A549 (cell line): ENCODE measurements around the gene LIAS. TPM values are rescaled to one million over a fixed set of nuclear protein-coding genes. Genes with fewer than 3 reads are reported as not detected.
A peak's percentile ranks its signal among the peaks of the same experiment; 100 is the strongest.
"Not testable (repeated sequence)": the region's sequence is repeated elsewhere in the genome, so short reads cannot be mapped to it uniquely, and the experiment has no call there.

Source experiments
- ATAC-seq, 2 experiments: fragments of 200-7000 bp in 1 of 2; fragments of >200 bp in 1 of 2; cut with Nextera tagmentation in 1 of 2; cut with Tn5 transposase in 1 of 2; 3 replicates each; pipeline versions ENCODE4 v1.8.0 to v1.9.1; 2018 to 2020; ENCODE audit warnings: mild to moderate bottlenecking in 1 of 2, moderate library complexity in 1 of 2
- CTCF ChIA-PET: fragments of 300-600 bp; sonication (Branson Sonifier 250); formaldehyde crosslinking; extraction: SDS; loops from one replicate; lab custom pipeline; 2021; ENCODE audit warnings: antibody characterized with exemption, inconsistent platforms; lab: Yijun Ruan, JAX
- POLR2A ChIA-PET: fragments of 350-600 bp; formaldehyde crosslinking; extraction: SDS; loops from one replicate; lab custom pipeline; 2021; ENCODE audit warnings: antibody characterized with exemption, inconsistent platforms; lab: Yijun Ruan, JAX
- DNase-seq, 2 experiments: peaks; one replicate each; pipeline versions ENCODE4 v3.0.0 to v3.0.0-alpha.2; 2011 to 2016; ENCODE audit warnings: low read depth in 1 of 2, low spot score in 1 of 2
- FAIRE-seq: peaks from 2 replicates; lab custom pipeline; 2011; peaks lifted over from hg19 to GRCh38; lab: Jason Lieb, UNC
- H3K27ac ChIP-seq, 2 experiments: fragments of >200 bp; sonication (Bioruptor Twin); formaldehyde crosslinking; 3 replicates each; pipeline ENCODE4 v1.5.1; 2016 to 2017
- H3K4me1 ChIP-seq: fragments of >200 bp; sonication (Bioruptor Twin); formaldehyde crosslinking; 3 replicates; pipeline ENCODE4 v1.6.1; 2016
- H3K4me2 ChIP-seq: fragments of >200 bp; sonication (Bioruptor Twin); formaldehyde crosslinking; 3 replicates; pipeline ENCODE4 v1.6.1; 2016
- H3K4me3 ChIP-seq: fragments of >200 bp; sonication (Bioruptor Twin); formaldehyde crosslinking; 3 replicates; pipeline ENCODE4 v1.5.1; 2016
- H3K9me3 ChIP-seq: fragments of >200 bp; sonication (Bioruptor Twin); formaldehyde crosslinking; 3 replicates; pipeline ENCODE4 v1.6.1; 2016
- CBX2 ChIP-seq: fragments of 200-600 bp; sonication (generic); IDR thresholded peaks from 2 replicates; pipeline ENCODE4 v1.6.1; 2016; ENCODE audit warnings: low read depth, mild to moderate bottlenecking, borderline replicate concordance
- FOSB ChIP-seq: fragments of 250-450 bp; sonication (Bioruptor Pico); IDR thresholded peaks from 2 replicates; pipeline ENCODE4 v1.5.0; 2020; ENCODE audit warnings: mild to moderate bottlenecking, moderate library complexity
- FOSL2 ChIP-seq, 2 experiments: fragments of 450-650 bp in 1 of 2; fragments of >200 bp in 1 of 2; sonication (Bioruptor Twin) in 1 of 2; formaldehyde crosslinking; IDR thresholded peaks; 2 replicates each; pipeline versions ENCODE4 v1.5.0 to v1.6.1; 2016 to 2020; ENCODE audit warnings: mild to moderate bottlenecking in 1 of 2, moderate library complexity in 1 of 2
- HMGXB4 ChIP-seq: fragments of 250-450 bp; sonication (Bioruptor Pico); IDR thresholded peaks from 2 replicates; pipeline ENCODE4 v1.5.0; 2021; ENCODE audit warnings: mild to moderate bottlenecking, moderate library complexity, borderline replicate concordance
- JUN ChIP-seq, 2 experiments: fragments of >200 bp; sonication (Bioruptor Twin); formaldehyde crosslinking; IDR thresholded peaks; 2 replicates in 1 of 2; 3 replicates in 1 of 2; pipeline ENCODE4 v1.6.1; 2016 to 2017
- NFE2L2 ChIP-seq: fragments of 150-350 bp; conservative IDR thresholded peaks from 2 replicates; pipeline ENCODE4 v1.6.1; 2014; ENCODE audit warnings: low read length
- SREBF2 ChIP-seq: fragments of 450-650 bp; IDR thresholded peaks from 2 replicates; pipeline ENCODE4 v1.6.1; 2014; ENCODE audit warnings: mild to moderate bottlenecking, moderate library complexity
- WGBS: methylation state at CpG from one replicate; pipeline ENCODE4 v1.1.6; 2017; ENCODE audit errors: missing lambda C conversion rate; 5-methylcytosine and 5-hydroxymethylcytosine counted together
- polyA plus RNA-seq, 4 experiments: library from polyadenylated mRNA; depleted of rRNA in 3 of 4; stranded (reverse); fragments of >200 nt; fragmentation: RNase III in 1 of 4; extraction: RNeasy Plus Mini Kit Qiagen cat#74134 plus additional on column Dnase treatment in 1 of 4; gene quantifications; 2 replicates in 3 of 4; 3 replicates in 1 of 4; pipeline ENCODE4 v1.2.3, GENCODE V29; 2011 to 2017
- TF ChIP-seq, protein P1 (sequence below): fragments of >200 bp; sonication (Bioruptor Twin); formaldehyde crosslinking; IDR thresholded peaks from 3 replicates; pipeline ENCODE4 v1.6.1; 2016

Gene LIAS
- polyA plus RNA-seq, 2 of the 4 experiments (the other 2 are of a cell fraction) = 11.3 to 22.3 TPM

DNA sequence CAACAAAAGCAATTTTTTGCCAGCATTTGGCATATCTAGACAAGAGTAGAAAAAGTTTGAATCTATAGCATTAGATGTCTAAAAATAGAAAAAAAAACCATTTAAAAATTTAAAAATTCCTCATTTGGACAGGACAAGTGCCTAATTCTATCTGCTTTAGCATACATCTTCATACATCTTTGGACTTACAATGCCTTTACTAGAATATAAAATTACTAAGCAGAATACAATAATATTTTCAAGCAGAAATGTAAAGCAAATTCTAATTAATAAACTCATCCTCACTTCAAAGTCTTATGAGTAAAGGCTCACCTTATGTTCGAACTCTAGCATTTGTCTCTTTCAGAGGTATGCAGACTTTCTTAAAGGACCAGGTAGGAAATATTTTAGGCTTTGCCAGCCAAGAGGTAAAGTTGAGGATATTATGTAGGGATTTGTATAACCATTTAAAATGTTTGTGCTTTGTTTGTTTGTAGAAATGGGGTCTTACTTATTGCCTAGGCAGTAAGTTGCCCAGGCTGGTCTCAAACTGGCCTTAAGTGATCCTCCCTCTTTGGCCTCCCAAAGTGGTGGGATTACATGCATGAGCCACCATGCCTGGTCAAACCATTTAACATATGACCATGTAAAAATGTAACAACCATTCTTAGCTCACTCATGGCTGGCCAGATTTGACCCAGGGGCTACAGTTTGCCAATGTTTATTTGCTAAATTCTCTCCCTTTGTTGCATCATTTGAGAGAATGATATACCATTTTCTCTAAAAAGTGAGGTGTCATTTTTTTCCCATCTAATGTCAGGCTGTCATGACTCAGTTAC is 39.3 kb downstream of the LIAS start (continued):
- TF ChIP-seq, protein P1, sequence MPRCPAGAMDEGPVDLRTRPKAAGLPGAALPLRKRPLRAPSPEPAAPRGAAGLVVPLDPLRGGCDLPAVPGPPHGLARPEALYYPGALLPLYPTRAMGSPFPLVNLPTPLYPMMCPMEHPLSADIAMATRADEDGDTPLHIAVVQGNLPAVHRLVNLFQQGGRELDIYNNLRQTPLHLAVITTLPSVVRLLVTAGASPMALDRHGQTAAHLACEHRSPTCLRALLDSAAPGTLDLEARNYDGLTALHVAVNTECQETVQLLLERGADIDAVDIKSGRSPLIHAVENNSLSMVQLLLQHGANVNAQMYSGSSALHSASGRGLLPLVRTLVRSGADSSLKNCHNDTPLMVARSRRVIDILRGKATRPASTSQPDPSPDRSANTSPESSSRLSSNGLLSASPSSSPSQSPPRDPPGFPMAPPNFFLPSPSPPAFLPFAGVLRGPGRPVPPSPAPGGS = no peak

DNA sequence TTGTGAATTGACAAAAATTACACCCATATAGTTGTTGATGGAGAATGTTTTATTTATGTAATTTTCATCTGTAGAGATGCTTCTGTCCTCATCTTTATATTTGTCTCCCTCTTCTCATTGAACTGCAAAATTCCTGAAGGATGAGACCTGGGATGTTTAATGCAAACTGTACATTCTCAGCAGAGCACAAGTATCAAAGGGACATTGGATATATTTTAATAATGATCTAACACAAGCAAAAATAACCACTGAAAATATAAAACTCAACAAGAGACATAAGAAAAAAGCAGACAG is 39.8 kb downstream of the LIAS start:
- H3K27ac ChIP-seq = peak overlapping the region; percentile 41 to 76; a peak in 5 of 6 replicates
- no peak overlapping the region for H3K4me3 ChIP-seq
- DNase-seq = no peak
- TF ChIP-seq HMGXB4 (CRISPR knock-in tag) = peak; percentile 51; the same call in 1 of the 2 replicates
- TF ChIP-seq FOSB (CRISPR knock-in tag) = no peak
- ChIA-PET CTCF (no interaction called here), POLR2A (no interaction called here)
- peaks cover 74% of the 10 kb centered on the region for H3K4me1 ChIP-seq
- no peak for FAIRE-seq
- H3K4me2 ChIP-seq = peak overlapping the region; percentile 4; the same call in 1 of the 3 replicates
- no peaks in the 10 kb centered on the region for H3K9me3 ChIP-seq
- no peak for ATAC-seq

DNA sequence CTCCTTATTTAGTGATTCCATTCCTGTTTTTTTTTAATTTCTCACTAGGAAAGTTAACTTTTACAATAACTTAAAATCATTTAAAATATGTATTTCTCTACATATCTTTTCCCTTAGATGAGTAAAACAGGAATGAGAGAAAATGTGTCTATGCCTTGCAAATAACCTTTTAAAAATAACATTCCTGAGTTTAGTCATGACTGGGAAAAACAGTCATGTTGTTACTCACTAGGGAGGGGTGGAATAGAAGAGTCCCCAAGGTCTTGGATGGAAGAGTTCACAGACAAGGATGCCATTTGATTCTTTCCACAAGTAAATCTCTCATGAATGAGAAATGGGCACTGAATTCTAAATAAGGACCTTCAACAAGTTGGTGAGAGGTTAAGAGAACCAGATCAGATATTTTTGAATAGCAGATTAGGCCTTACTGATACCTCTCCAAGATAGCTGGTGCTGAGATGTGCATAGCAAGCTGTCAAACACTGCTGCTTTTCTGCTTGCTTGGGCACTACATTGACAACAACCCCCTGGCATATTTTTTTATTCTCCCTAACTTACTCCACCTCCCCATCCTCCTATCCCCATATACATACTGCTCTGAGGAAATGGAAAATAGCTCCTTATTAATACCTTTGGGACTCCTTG is 43.3 kb downstream of the LIAS start:
- ChIA-PET POLR2A (interaction anchor here (1.2 to 1.3 kb wide), 2 partner anchors 14 to 25 kb away, joined by 3 to 4 read pairs; partner anchors contain the start of gene UGDH), CTCF (interaction anchor here (1.0 kb wide), 2 partner anchors 8 to 33 kb away, joined by 3 to 5 read pairs; no protein-coding TSS in a partner anchor)
- no peaks in the 10 kb centered on the region for H3K9me3 ChIP-seq
- peak overlapping the region; percentile 62 to 70 for H3K27ac ChIP-seq
- H3K4me2 ChIP-seq = peak overlapping the region; percentile 44
- FAIRE-seq (no peak), ATAC-seq (peak; percentile 51 to 64), DNase-seq (no peak)
- H3K4me3 ChIP-seq = no peak overlapping the region
- TF ChIP-seq SREBF2 (no peak), JUN (IDR thresholded peaks at IDR 0.05) (0 out of 5 replicates have a peak, but pooled peaks of 1 of the 2 experiments have one; percentile 28), FOSL2 (IDR thresholded peaks at IDR 0.05) (no peak), FOSL2 (CRISPR knock-in tag; IDR thresholded peaks at IDR 0.05) (peak; percentile 51)
- TF ChIP-seq, all 56 proteins: peak for 2
- H3K4me1 ChIP-seq = peaks cover 93% of the 10 kb centered on the region

GRCh38 chr4:39502664-39503035 is 43.8 kb downstream of the LIAS start:
- Histone ChIP-seq H3K4me1 (peaks cover 93% of the 10 kb centered on the region), H3K27ac (peak overlapping the region; percentile 62 to 70; a peak in 5 of 6 replicates), H3K4me2 (peak overlapping the region; percentile 44)
- H3K4me3 ChIP-seq, ATAC-seq, DNase-seq, FAIRE-seq, H3K9me3 ChIP-seq: not testable (repeated sequence)
- whole genome bisulfite sequencing = 75% methylated on average over 4 of the region's 4 CpGs
- CTCF ChIA-PET = interaction anchor here (1.0 kb wide), 2 partner anchors 8 to 33 kb away, joined by 3 to 5 read pairs; no protein-coding TSS in a partner anchor
- POLR2A ChIA-PET = interaction anchor here (1.2 to 1.3 kb wide), 2 partner anchors 13 to 24 kb away, joined by 3 to 4 read pairs; partner anchors contain the start of gene UGDH

DNA sequence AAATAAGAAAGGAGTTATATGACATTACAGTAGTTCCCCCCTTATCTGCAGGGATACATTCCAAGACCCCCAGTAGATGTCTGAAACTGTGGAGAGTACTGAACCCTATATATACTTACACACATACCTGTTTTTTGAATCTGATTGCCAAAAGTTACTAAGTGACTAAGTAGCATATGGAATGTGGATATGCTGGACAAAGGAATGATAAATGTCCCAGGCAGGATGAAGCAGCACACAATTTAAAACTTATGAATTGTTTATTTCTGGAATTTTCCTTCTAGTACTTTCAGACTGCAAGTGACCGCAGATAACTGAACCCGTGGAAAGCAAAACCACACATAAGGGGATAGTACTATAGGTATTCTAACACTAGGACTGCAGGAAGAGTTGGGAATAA is 45.7 kb downstream of the LIAS start:
- no peak for DNase-seq
- peak overlapping the region; percentile 54; the same call in 1 of the 3 replicates for H3K4me2 ChIP-seq
- 86% methylated on average over 2 of the region's 2 CpGs for WGBS
- CTCF ChIA-PET = interaction anchor here (0.6 to 1.5 kb wide), 2 partner anchors 35 to 86 kb away, joined by 5 read pairs; no protein-coding TSS in a partner anchor
- POLR2A ChIA-PET = no interaction called here
- no peak for TF ChIP-seq CBX2
- no peak for TF ChIP-seq NFE2L2
- no peak for ATAC-seq
- FAIRE-seq = no peak
- no peak overlapping the region for H3K4me3 ChIP-seq
- H3K27ac ChIP-seq = peak overlapping the region; percentile 70 to 73
- H3K9me3 ChIP-seq = no peaks in the 10 kb centered on the region
- H3K4me1 ChIP-seq = peaks cover 93% of the 10 kb centered on the region
